ENCODE data around the gene TNFRSF25.
A peak's percentile ranks its signal among the peaks of the same experiment; 100 is the strongest.

TNFRSF25 gene

GRCh38 chr1:6488602-6489382, 22.8 kb upstream of the TNFRSF25 start:
- DNase-seq (ENCODE audit: low spot score) = no peak

DNA sequence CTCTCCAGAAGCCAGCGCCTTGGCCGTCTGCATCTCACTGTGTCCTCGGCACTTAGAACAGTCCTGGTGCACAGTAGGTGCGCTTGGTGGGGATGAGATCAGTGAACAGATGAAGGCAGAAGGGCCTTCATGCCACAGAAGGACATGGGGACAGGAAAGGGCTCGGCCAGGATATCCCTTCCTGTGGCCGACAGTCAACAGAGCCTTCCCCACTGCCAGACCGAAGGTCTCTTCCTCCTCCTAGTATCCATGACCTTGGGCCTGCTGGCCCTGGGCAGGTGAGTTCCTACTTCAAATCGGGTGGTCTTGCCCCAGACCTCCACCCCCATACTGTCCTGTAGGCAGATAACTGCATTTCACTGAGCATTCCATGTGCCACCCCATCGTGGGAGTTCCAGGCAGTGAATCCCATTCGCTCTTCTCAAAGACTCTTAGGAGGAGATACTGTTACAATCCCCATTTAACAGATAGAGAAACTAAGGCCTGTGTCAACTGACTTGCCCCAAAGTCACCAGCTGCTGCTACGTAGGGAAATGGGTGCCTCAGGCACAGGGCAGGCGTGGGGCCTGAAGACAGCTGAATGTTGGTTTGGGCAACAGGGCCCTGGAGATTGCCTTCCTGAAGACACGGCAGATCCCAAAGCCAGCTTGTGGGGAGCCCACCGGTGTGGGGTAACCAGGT, 22.0 kb upstream of the TNFRSF25 start:
- no peak for DNase-seq (ENCODE audit: low spot score)

- peak; percentile 71 for DNase-seq (ENCODE audit: low spot score)
Measured at GRCh38 chr1:6486433-6487011, 20.5 kb upstream of the TNFRSF25 start.

DNA sequence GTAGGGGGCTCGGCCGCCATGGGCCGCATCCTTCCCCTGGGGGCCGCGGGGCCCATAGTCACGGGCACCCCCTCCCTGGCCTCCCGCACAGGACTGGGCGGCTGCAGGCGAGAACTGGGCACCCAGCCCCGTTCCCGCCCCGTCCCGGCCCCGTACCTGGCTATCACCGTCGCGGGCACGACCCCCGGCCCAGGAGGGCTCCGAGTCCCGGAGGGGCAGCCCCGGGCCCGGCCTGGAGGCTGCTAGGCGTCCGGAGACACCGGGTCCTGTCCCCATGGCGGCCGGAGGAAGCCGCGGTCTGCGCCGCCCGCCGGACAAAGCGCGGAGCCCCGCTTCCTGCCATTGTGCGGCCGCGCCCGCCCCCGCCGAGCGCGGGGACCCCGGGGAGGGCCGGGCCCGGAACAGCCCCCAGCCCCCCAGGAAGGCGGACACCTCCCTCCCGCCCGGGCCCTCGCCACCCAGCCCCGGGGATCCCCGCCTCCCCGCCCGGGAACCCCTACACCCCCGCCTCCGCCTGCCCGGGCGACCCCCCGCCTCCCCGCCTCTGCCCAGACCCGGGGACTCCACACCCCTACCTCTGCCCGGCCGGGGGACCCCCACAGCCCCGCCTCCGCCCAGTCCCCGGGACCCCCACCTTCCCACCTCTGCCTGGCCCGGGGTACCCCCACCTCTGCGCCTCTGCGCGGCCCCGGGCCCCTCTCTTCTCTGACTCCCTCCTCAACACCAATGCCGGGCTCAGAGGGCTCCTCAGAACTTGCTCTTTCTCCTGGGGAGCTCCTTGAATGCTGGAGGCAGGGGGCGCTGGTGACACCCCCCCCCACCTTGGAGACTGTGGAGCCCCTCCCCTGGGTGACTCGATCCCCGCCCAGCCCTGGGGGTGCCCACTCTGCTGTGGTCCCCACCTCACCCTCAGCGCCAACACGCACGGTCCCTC, 19.5 kb upstream of the TNFRSF25 start:
- DNase-seq (ENCODE audit: low spot score) = no peak

DNA sequence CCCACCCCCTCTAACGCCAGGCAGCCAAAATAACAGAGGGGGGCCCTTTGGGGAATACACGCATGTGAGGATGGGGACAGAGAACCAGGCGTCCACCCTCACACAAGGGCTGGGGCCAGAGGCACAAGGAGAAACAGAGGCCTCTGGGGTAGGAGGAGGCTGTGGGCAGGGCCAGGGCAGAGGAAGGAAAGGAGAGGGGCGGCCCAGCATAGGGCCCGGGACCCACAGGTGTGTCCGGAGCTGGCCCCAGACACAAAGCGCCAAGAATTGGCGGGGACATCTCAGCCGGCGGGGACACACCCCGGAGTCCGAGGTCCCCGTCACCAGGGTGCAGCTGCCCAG, 18.8 kb upstream of the TNFRSF25 start:
- DNase-seq (ENCODE audit: low spot score) = no peak

DNA sequence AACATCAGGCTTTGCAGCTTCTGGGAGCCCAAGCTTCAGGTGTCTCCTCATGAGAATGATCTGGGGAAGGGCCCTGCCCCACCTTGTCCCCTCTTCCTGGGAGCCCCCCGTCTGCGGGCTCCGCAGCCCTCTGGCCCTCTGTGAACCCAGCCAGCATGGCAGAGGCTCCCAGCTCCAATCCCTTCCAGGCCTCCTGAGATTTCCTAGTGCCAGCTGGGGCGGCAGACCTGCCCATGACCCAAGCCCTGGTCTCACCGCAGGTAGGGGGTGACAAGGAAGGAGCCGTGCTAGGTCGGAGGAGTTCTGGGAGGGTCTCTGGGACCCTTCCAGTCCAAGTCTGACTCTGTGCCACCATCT, 17.8 kb upstream of the TNFRSF25 start:
- DNase-seq (ENCODE audit: low spot score) = no peak

- no peak for DNase-seq (ENCODE audit: low spot score)
Measured at GRCh38 chr1:6483017-6483760, 17.2 kb upstream of the TNFRSF25 start.

DNA sequence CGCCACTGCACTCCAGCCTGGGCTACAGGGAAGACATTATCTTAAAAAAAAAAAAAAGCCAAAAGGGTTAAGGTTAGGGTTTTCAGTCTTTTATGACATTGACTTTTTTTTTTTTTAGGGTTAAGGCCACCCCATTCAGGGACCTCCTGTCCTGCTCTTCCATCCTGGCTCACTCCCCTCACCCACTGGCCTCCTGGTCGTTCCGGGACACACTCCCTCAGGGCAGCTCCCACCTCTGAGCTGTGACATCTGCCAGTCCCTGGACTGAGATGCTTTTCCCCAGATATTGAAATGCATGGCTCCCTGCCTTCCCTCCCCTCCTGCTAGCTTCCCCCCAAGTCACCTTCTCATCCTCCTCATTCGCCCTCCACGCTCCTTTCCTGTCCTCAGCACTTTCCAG, 15.8 kb upstream of the TNFRSF25 start:
- no peak for DNase-seq (ENCODE audit: low spot score)

- DNase-seq (ENCODE audit: low spot score) = no peak
Measured at GRCh38 chr1:6477039-6477820, 11.3 kb upstream of the TNFRSF25 start.

GRCh38 chr1:6476483-6476882, 10.5 kb upstream of the TNFRSF25 start:
- no peak for DNase-seq (ENCODE audit: low spot score)

DNA sequence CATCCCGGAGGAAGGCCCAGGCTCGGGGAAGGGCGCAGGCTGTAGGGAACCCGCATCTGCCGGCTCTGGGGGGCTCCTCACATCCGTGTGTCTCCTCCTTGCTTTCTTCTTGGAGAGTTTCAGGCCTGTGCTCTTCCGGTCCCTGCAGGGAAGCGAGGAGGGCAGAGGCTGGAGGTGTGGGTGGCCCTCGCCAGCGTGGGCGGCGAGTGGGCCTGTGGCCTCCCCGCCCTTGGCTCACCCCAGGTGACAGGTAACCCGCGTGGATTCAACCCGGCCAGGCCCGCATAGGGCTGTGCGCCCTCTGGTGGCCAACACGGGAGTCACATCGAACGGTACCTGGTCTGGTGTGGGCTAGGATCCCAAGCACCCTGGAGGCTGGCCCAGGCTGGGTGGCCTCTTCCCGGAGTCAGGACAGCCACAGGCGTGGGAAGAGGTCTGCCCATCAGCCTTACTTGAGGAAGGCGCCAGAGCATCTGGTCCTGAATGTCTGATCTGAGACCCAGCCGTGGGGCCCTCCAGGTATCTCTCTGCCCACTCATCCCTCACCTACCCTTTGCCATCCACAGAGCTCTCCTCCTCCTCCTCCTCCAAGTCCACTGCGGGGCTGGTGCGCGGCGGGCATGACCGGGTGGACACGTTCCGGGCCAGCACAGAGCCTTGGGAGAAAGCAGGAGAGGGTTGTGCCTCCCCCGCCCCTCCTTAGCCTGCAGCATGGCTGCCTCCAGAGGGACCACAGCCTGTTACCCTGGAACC, 9.6 kb upstream of the TNFRSF25 start:
- DNase-seq (ENCODE audit: low spot score) = peak; percentile 57

DNA sequence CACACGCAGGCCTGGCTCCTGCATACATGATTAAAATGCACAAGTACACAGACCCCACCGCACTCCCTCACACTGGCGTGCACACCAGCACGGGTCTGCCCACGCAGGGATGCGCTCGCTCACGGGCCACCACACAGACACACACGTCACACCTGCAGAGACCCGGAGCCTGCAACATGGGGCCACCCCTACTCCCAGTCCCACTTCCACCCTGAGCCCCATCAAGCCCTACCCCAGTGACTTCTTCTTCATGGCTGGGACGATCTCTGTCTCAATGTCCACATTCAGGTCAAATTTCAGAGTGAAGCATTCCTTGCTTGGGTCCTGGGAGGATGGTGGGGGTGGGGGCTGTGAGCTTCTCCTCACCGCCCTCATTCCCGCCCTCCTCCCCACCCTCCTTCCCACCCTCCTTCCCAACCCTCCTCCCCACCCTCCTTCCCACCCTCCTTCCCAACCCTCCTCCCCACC, 8.9 kb upstream of the TNFRSF25 start:
- no peak for DNase-seq (ENCODE audit: low spot score)

DNA sequence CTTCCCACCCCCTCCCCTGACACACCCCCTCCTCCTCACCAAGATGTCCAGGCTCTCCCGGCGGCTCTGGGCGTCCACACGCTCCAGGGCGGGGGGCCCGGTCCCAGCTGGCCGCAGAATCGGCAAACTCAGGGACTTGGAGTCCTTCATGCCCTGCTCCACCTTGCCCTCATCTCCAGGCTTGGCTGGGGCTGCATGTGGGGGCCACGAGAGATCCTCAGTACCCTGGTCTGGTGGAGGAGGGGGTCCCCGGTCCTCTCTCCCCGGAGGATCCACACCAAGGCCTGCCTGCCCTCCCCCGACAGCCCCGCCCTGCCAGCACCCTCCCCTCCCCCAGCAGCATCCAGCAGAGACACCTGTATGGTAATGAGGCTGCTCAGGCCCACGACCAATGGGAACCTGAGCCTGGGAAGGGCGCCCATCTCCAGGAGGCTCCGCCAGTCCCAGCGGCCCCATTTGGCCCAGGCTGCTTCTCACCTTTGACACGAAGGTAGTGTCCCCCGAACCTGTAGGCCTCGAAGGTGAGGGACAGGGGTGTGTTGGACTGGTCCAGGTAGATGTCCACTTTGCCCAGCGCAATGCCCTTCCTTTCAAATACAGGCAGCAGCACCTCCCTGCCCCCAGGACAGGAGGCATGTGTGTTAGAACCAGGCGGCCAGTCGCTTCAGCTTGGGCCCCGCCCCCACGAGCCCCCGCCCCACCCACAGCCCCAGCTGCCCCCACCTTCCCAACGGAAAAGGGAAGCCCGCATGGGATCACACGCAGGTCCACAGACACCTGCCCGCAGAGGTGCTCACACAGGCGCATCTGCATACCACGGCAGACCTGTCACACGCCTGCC, 8.2 kb upstream of the TNFRSF25 start:
- peak; percentile 60 for DNase-seq (ENCODE audit: low spot score)

DNA sequence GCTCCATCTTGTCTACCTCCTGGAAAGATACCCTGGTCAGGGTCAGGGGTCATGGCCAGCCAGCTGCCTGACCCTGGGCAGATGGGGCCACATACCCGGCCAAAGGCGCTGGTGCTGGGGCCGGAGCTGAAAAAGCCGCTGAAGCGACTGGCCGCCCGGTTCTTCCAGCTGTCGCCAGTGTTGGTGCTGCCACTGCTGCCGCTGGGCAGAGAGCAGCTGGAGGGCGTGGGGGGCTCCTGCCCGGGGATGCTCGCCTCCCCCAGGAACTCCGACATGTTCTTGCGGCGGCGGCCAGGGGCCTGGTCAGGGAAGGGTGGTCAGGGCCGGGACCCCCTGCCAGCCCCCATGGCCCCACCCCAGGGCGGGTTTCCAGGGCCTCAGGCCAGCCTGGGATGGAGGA, 7.2 kb upstream of the TNFRSF25 start:
- no peak for DNase-seq (ENCODE audit: low spot score)

- no peak for DNase-seq (ENCODE audit: low spot score)
Measured at GRCh38 chr1:6472391-6472790, 6.4 kb upstream of the TNFRSF25 start.

GRCh38 chr1:6471970-6472368, 6.0 kb upstream of the TNFRSF25 start:
- no peak for DNase-seq (ENCODE audit: low spot score)

- DNase-seq (ENCODE audit: low spot score) = no peak
Measured at GRCh38 chr1:6471086-6471969, 5.4 kb upstream of the TNFRSF25 start.
